T-helper 2 cell treated with Interferon-gamma antibody and Interleukin-4, amounts not matched to agents 5 μg/mL and 100 μg/mL, for 36 hours (primary cell): ENCODE measurements around the gene ABTB1.
"Not testable (repeated sequence)": the region's sequence is repeated elsewhere in the genome, so short reads cannot be mapped to it uniquely, and the experiment has no call there.

Experiments
- DNase-seq: peaks from one replicate; pipeline ENCODE4 v3.0.0; 2021; ENCODE audit warnings: low spot score
- H3K27ac Mint-ChIP-seq: one replicate; pipeline ENCODE4 v1.8.0; 2021; ENCODE audit warnings: mild to moderate bottlenecking, mixed read lengths
- H3K27me3 Mint-ChIP-seq: one replicate; pipeline ENCODE4 v1.8.0; 2021; ENCODE audit warnings: low read depth, mixed read lengths
- H3K36me3 Mint-ChIP-seq: one replicate; pipeline ENCODE4 v1.8.0; 2021; ENCODE audit warnings: low read depth, mixed read lengths
- H3K4me1 Mint-ChIP-seq: one replicate; pipeline ENCODE4 v1.8.0; 2021; ENCODE audit warnings: low read depth, mixed read lengths
- H3K4me3 Mint-ChIP-seq: one replicate; pipeline ENCODE4 v1.8.0; 2022; ENCODE audit warnings: mild to moderate bottlenecking, moderate library complexity, mixed read lengths
- H3K9me3 Mint-ChIP-seq: one replicate; pipeline ENCODE4 v1.8.0; 2021; ENCODE audit warnings: mixed read lengths

ABTB1 gene

GRCh38 chr3:127680798-127681221 is 8.1 kb downstream of the ABTB1 start:
- H3K4me3 Mint-ChIP-seq = no peak overlapping the region
- H3K36me3 Mint-ChIP-seq = no peaks in the 10 kb centered on the region
- no peaks in the 10 kb centered on the region for H3K9me3 Mint-ChIP-seq
- DNase-seq = no peak
- no peaks in the 10 kb centered on the region for H3K27me3 Mint-ChIP-seq
- no peak overlapping the region for H3K27ac Mint-ChIP-seq
- peaks cover 5% of the 10 kb centered on the region for H3K4me1 Mint-ChIP-seq

- not testable (repeated sequence) for H3K27ac Mint-ChIP-seq, H3K4me3 Mint-ChIP-seq, H3K27me3 Mint-ChIP-seq, H3K36me3 Mint-ChIP-seq, H3K4me1 Mint-ChIP-seq, DNase-seq, H3K9me3 Mint-ChIP-seq
These were observed 9.4 kb downstream of the ABTB1 start for GRCh38 chr3:127682175-127682554.

GRCh38 chr3:127682561-127682960 is 9.8 kb downstream of the ABTB1 start:
- DNase-seq = no peak
- Mint-ChIP-seq H3K27me3 (no peaks in the 10 kb centered on the region), H3K36me3 (no peaks in the 10 kb centered on the region), H3K4me1 (peaks cover 5% of the 10 kb centered on the region), H3K27ac (no peak overlapping the region), H3K4me3 (no peak overlapping the region), H3K9me3 (no peaks in the 10 kb centered on the region)

GRCh38 chr3:127684871-127685707 is 12.3 kb downstream of the ABTB1 start:
- H3K4me1 Mint-ChIP-seq = peaks cover 5% of the 10 kb centered on the region
- H3K4me3 Mint-ChIP-seq = no peak overlapping the region

GRCh38 chr3:127685708-127686511 is 13.2 kb downstream of the ABTB1 start:
- H3K36me3 Mint-ChIP-seq = no peaks in the 10 kb centered on the region
- peaks cover 5% of the 10 kb centered on the region for H3K4me1 Mint-ChIP-seq
- H3K4me3 Mint-ChIP-seq = no peak overlapping the region
- DNase-seq = no peak
- H3K9me3 Mint-ChIP-seq = no peaks in the 10 kb centered on the region
- no peaks in the 10 kb centered on the region for H3K27me3 Mint-ChIP-seq
- no peak overlapping the region for H3K27ac Mint-ChIP-seq

More at GRCh38 chr3:127684871-127685707, 12.3 kb downstream of the ABTB1 start:
- no peak for DNase-seq
- no peak overlapping the region for H3K27ac Mint-ChIP-seq
- no peaks in the 10 kb centered on the region for H3K36me3 Mint-ChIP-seq
- no peaks in the 10 kb centered on the region for H3K27me3 Mint-ChIP-seq
- H3K9me3 Mint-ChIP-seq = no peaks in the 10 kb centered on the region

- Mint-ChIP-seq H3K9me3 (no peaks in the 10 kb centered on the region), H3K4me3 (no peak overlapping the region), H3K36me3 (no peaks in the 10 kb centered on the region), H3K4me1 (peaks cover 4% of the 10 kb centered on the region), H3K27me3 (no peaks in the 10 kb centered on the region), H3K27ac (no peak overlapping the region)
- no peak for DNase-seq
These were observed 13.8 kb downstream of the ABTB1 start for GRCh38 chr3:127686512-127686894.

GRCh38 chr3:127687228-127687737 is 14.5 kb downstream of the ABTB1 start:
- no peaks in the 10 kb centered on the region for H3K27me3 Mint-ChIP-seq
- H3K4me1 Mint-ChIP-seq = peaks cover 3% of the 10 kb centered on the region
- H3K4me3 Mint-ChIP-seq = no peak overlapping the region
- no peak overlapping the region for H3K27ac Mint-ChIP-seq
- no peaks in the 10 kb centered on the region for H3K9me3 Mint-ChIP-seq
- H3K36me3 Mint-ChIP-seq = no peaks in the 10 kb centered on the region
- no peak for DNase-seq

GRCh38 chr3:127688022-127688415 is 15.3 kb downstream of the ABTB1 start:
- Mint-ChIP-seq H3K36me3 (no peaks in the 10 kb centered on the region), H3K27ac (no peak overlapping the region), H3K4me3 (no peak overlapping the region), H3K27me3 (no peaks in the 10 kb centered on the region), H3K9me3 (no peaks in the 10 kb centered on the region), H3K4me1 (peaks cover 3% of the 10 kb centered on the region)
- no peak for DNase-seq

GRCh38 chr3:127688416-127689265 is 15.9 kb downstream of the ABTB1 start:
- Mint-ChIP-seq H3K4me3 (no peak overlapping the region), H3K4me1 (peaks cover under 1% of the 10 kb centered on the region), H3K36me3 (no peaks in the 10 kb centered on the region), H3K9me3 (no peaks in the 10 kb centered on the region), H3K27ac (no peak overlapping the region), H3K27me3 (no peaks in the 10 kb centered on the region)
- DNase-seq = no peak

- Mint-ChIP-seq H3K27ac (no peak overlapping the region), H3K27me3 (no peaks in the 10 kb centered on the region), H3K36me3 (no peaks in the 10 kb centered on the region), H3K4me3 (no peak overlapping the region), H3K9me3 (no peaks in the 10 kb centered on the region), H3K4me1 (no peaks in the 10 kb centered on the region)
- DNase-seq = no peak
These were observed 16.6 kb downstream of the ABTB1 start for GRCh38 chr3:127689266-127689860.

GRCh38 chr3:127690106-127690505 is 17.4 kb downstream of the ABTB1 start:
- no peak overlapping the region for H3K4me3 Mint-ChIP-seq
- no peak for DNase-seq
- H3K27ac Mint-ChIP-seq = no peak overlapping the region
- no peaks in the 10 kb centered on the region for H3K36me3 Mint-ChIP-seq
- H3K9me3 Mint-ChIP-seq = no peaks in the 10 kb centered on the region
- no peaks in the 10 kb centered on the region for H3K4me1 Mint-ChIP-seq
- H3K27me3 Mint-ChIP-seq = no peaks in the 10 kb centered on the region

- no peak for DNase-seq
- Mint-ChIP-seq H3K27ac (no peak overlapping the region), H3K27me3 (no peaks in the 10 kb centered on the region), H3K4me3 (no peak overlapping the region), H3K4me1 (no peaks in the 10 kb centered on the region), H3K9me3 (no peaks in the 10 kb centered on the region), H3K36me3 (no peaks in the 10 kb centered on the region)
These were observed 18.2 kb downstream of the ABTB1 start for GRCh38 chr3:127690823-127691452.

- Mint-ChIP-seq H3K27me3 (no peaks in the 10 kb centered on the region), H3K9me3 (no peaks in the 10 kb centered on the region), H3K4me1 (no peaks in the 10 kb centered on the region), H3K4me3 (no peak overlapping the region), H3K27ac (no peak overlapping the region), H3K36me3 (no peaks in the 10 kb centered on the region)
- no peak for DNase-seq
These were observed 18.7 kb downstream of the ABTB1 start for GRCh38 chr3:127691489-127691888.
